DND-41 (cell line): ENCODE data around the gene CD82.

ENCODE experiments used
- EZH2 ChIP-seq: IDR thresholded peaks from 3 replicates; pipeline ENCODE4 v1.6.1; 2012; ENCODE audit warnings: borderline replicate concordance, low read depth, mild to moderate bottlenecking, moderate library complexity, low read length, inconsistent platforms; ENCODE audit not compliant: severe bottlenecking
- TF ChIP-seq, protein P1 (sequence below): IDR thresholded peaks from 2 replicates; pipeline ENCODE4 v1.5.1; 2012; ENCODE audit warnings: borderline replicate concordance, low read length, moderate library complexity, mild to moderate bottlenecking; ENCODE audit not compliant: poor library complexity, severe bottlenecking; ENCODE audit errors: extremely low read depth

- TF ChIP-seq, protein P1, sequence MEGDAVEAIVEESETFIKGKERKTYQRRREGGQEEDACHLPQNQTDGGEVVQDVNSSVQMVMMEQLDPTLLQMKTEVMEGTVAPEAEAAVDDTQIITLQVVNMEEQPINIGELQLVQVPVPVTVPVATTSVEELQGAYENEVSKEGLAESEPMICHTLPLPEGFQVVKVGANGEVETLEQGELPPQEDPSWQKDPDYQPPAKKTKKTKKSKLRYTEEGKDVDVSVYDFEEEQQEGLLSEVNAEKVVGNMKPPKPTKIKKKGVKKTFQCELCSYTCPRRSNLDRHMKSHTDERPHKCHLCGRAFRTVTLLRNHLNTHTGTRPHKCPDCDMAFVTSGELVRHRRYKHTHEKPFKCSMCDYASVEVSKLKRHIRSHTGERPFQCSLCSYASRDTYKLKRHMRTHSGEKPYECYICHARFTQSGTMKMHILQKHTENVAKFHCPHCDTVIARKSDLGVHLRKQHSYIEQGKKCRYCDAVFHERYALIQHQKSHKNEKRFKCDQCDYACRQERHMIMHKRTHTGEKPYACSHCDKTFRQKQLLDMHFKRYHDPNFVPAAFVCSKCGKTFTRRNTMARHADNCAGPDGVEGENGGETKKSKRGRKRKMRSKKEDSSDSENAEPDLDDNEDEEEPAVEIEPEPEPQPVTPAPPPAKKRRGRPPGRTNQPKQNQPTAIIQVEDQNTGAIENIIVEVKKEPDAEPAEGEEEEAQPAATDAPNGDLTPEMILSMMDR = no peak
- TF ChIP-seq EZH2 = no peak
Measured at GRCh38 chr11:44539971-44540370, 25.5 kb upstream of the CD82 start.
